HG03439 (cell line): ENCODE measurements around the gene XIRP2.
"Not testable (repeated sequence)": the region's sequence is repeated elsewhere in the genome, so short reads cannot be mapped to it uniquely, and the experiment has no call there.

Experiments used
- ATAC-seq: cut with Tn5 transposase; IDR thresholded peaks from one replicate; pipeline ENCODE4 v1.9.1; 2021; ENCODE audit warnings: mild to moderate bottlenecking, moderate library complexity; ENCODE audit not compliant: unreplicated experiment

XIRP2 gene

GRCh38 chr2:167028503-167028902 is 140.2 kb downstream of the XIRP2 start:
- no peak for ATAC-seq

GRCh38 chr2:167034976-167035375 is 146.7 kb downstream of the XIRP2 start:
- ATAC-seq, result not testable (repeated sequence)

GRCh38 chr2:167048829-167049228 is 160.5 kb downstream of the XIRP2 start:
- ATAC-seq, result no peak

- no peak for ATAC-seq
Measured at GRCh38 chr2:167049659-167050058, 161.4 kb downstream of the XIRP2 start.

GRCh38 chr2:167052825-167053224 is 164.5 kb downstream of the XIRP2 start:
- no peak for ATAC-seq

GRCh38 chr2:167054881-167055280 is 166.6 kb downstream of the XIRP2 start:
- no peak for ATAC-seq

- ATAC-seq, result no peak
Measured at GRCh38 chr2:167057446-167057845, 169.2 kb downstream of the XIRP2 start.

GRCh38 chr2:167059173-167059572 is 170.9 kb downstream of the XIRP2 start:
- no peak for ATAC-seq

GRCh38 chr2:167069855-167070254 is 181.6 kb downstream of the XIRP2 start:
- ATAC-seq, result no peak

GRCh38 chr2:167075708-167076107 is 187.4 kb downstream of the XIRP2 start:
- not testable (repeated sequence) for ATAC-seq

- ATAC-seq, result not testable (repeated sequence)
Measured at GRCh38 chr2:167098931-167099330, 210.7 kb downstream of the XIRP2 start.

GRCh38 chr2:167100506-167100905 is 212.2 kb downstream of the XIRP2 start:
- no peak for ATAC-seq

- ATAC-seq, result no peak
Measured at GRCh38 chr2:167103028-167103756, 214.9 kb downstream of the XIRP2 start.

- no peak for ATAC-seq
Measured at GRCh38 chr2:167103757-167104133, 215.5 kb downstream of the XIRP2 start.

GRCh38 chr2:167104691-167105090 is 216.4 kb downstream of the XIRP2 start:
- ATAC-seq, result no peak

GRCh38 chr2:167109682-167110081 is 221.4 kb downstream of the XIRP2 start:
- not testable (repeated sequence) for ATAC-seq

GRCh38 chr2:167110345-167110744 is 222.1 kb downstream of the XIRP2 start:
- no peak for ATAC-seq

GRCh38 chr2:167114018-167114417 is 225.7 kb downstream of the XIRP2 start:
- ATAC-seq, result no peak

- ATAC-seq, result no peak
Measured at GRCh38 chr2:167115541-167115940, 227.3 kb downstream of the XIRP2 start.

GRCh38 chr2:167122389-167122788 is 234.1 kb downstream of the XIRP2 start:
- ATAC-seq, result no peak

GRCh38 chr2:167126165-167126564 is 237.9 kb downstream of the XIRP2 start:
- ATAC-seq, result no peak

- no peak for ATAC-seq
Measured at GRCh38 chr2:167127135-167127534, 238.9 kb downstream of the XIRP2 start.

GRCh38 chr2:167128130-167128529 is 239.8 kb downstream of the XIRP2 start:
- ATAC-seq, result no peak
